ENCODE results near the gene VAV3.

The VAV3 gene

DNA sequence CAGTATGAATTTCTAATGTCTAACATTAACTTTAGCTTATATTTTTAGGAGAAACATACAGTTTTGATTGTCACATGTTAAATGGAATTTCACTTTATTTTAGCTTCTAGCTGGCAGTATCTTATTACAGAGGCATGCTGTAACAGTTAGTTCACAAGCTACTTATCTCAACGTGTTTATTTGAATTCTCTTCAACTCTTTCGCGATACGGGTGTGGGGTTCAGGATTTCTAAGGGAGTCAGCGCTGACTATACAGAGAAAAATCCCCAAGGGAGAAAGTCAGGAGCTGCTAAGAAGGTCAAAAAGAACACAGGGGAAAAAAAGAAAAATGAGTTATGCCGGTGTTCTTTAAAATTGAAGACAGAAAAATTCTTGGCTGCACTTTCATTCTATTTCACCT is 296.2 kb downstream of the VAV3 start:
- no peak for DNase-seq (ENCODE audit: low read depth)
- no peak overlapping the region for H3K4me3 ChIP-seq (replicated peaks; ENCODE audit: low read depth, low read length)
- TF ChIP-seq, protein P1, sequence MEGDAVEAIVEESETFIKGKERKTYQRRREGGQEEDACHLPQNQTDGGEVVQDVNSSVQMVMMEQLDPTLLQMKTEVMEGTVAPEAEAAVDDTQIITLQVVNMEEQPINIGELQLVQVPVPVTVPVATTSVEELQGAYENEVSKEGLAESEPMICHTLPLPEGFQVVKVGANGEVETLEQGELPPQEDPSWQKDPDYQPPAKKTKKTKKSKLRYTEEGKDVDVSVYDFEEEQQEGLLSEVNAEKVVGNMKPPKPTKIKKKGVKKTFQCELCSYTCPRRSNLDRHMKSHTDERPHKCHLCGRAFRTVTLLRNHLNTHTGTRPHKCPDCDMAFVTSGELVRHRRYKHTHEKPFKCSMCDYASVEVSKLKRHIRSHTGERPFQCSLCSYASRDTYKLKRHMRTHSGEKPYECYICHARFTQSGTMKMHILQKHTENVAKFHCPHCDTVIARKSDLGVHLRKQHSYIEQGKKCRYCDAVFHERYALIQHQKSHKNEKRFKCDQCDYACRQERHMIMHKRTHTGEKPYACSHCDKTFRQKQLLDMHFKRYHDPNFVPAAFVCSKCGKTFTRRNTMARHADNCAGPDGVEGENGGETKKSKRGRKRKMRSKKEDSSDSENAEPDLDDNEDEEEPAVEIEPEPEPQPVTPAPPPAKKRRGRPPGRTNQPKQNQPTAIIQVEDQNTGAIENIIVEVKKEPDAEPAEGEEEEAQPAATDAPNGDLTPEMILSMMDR (IDR thresholded peaks at IDR 0.05; ENCODE audit: low read length, missing control alignments): no peak

- TF ChIP-seq, protein P1 (IDR thresholded peaks at IDR 0.05; ENCODE audit: low read length, missing control alignments): no peak
- no peak overlapping the region for H3K4me3 ChIP-seq (replicated peaks; ENCODE audit: low read depth, low read length)
- DNase-seq (ENCODE audit: low read depth): no peak
These were observed 298.5 kb downstream of the VAV3 start for GRCh38 chr1:107666493-107666892.

- H3K4me3 ChIP-seq (replicated peaks; ENCODE audit: low read depth, low read length): no peak overlapping the region
- TF ChIP-seq, protein P1 (IDR thresholded peaks at IDR 0.05; ENCODE audit: low read length, missing control alignments): no peak
- no peak for DNase-seq (ENCODE audit: low read depth)
These were observed 299.7 kb downstream of the VAV3 start for GRCh38 chr1:107664982-107665925.

DNA sequence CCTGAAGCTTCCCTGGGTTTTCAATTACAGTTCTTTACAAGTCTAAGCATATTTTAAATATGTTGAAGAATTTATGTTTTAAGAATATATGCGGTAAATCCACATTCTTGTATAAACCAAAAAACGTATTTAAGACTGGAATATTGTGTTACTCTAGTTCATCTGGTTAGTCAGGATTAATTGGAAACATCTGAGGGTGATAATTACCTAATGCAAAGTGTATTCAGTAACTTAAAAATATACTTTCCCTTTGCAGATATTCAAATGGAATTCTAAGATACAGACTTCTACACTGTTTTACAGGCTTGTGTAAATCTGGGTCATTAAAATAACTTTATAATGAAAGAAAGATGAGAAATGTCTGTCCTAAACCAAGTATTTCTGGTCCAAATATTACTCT is 302.0 kb downstream of the VAV3 start:
- TF ChIP-seq, protein P1 (IDR thresholded peaks at IDR 0.05; ENCODE audit: low read length, missing control alignments): no peak
- no peak for DNase-seq (ENCODE audit: low read depth)
- H3K4me3 ChIP-seq (replicated peaks; ENCODE audit: low read depth, low read length): no peak overlapping the region

GRCh38 chr1:107661158-107661557 is 303.8 kb downstream of the VAV3 start:
- H3K4me3 ChIP-seq (replicated peaks; ENCODE audit: low read depth, low read length): no peak overlapping the region
- TF ChIP-seq, protein P1 (IDR thresholded peaks at IDR 0.05; ENCODE audit: low read length, missing control alignments): no peak
- DNase-seq (ENCODE audit: low read depth): no peak

DNA sequence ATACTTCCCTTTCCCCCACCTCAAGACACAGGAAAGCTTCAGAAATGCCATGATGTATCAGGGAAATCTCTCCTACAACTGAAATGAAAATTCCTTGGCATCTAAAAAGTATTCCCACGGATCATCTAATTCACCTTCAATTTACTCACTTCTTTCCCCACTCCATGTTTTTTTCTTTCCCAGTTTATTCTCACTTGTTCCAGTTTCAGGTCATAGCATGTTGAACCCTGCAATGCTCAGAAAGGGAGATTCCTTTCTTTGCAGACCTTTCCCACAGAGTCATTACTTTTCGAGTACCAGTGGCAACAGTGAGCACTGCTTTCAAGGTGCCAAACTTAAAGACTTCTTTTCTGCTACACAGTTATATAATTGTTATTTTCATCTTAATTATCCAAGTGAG is 305.0 kb downstream of the VAV3 start:
- TF ChIP-seq, protein P1 (IDR thresholded peaks at IDR 0.05; ENCODE audit: low read length, missing control alignments): no peak
- H3K4me3 ChIP-seq (replicated peaks; ENCODE audit: low read depth, low read length): no peak overlapping the region

GRCh38 chr1:107657356-107657755 is 307.6 kb downstream of the VAV3 start:
- H3K4me3 ChIP-seq (replicated peaks; ENCODE audit: low read depth, low read length): no peak overlapping the region
- no peak for DNase-seq (ENCODE audit: low read depth)
- TF ChIP-seq, protein P1 (IDR thresholded peaks at IDR 0.05; ENCODE audit: low read length, missing control alignments): no peak

More for the DNA sequence above, 305.0 kb downstream of the VAV3 start:
- DNase-seq (ENCODE audit: low read depth): no peak
